Measurements from ENCODE around the gene TSNAX. TPM values are rescaled to one million over a fixed set of nuclear protein-coding genes. Genes with fewer than 3 reads are reported as not detected.
"Not testable (repeated sequence)": the region's sequence is repeated elsewhere in the genome, so short reads cannot be mapped to it uniquely, and the experiment has no call there.

TSNAX gene
- total RNA-seq, 4 donors from 2014 or later: 11.3 to 18.2 (median 14.9) TPM

GRCh38 chr1:231564373-231564772 lies 35.9 kb downstream of the TSNAX start:
- Histone ChIP-seq H3K9me3 (no peaks in the 10 kb centered on the region), H3K27me3 (no peaks in the 10 kb centered on the region), H3K36me3 (peaks cover 0 to 10% (median 0%) of the 10 kb centered on the region in 3 donors), H3K4me3 (no peak overlapping the region), H3K4me1 (no peaks in the 10 kb centered on the region), H3K27ac (no peak overlapping the region)
- TF ChIP-seq POLR2A (IDR thresholded peaks at IDR 0.05): no peak
- no peak for TF ChIP-seq CTCF (IDR thresholded peaks at IDR 0.05)
- DNase-seq: no peak

GRCh38 chr1:231566496-231566895 lies 38.0 kb downstream of the TSNAX start:
- Histone ChIP-seq H3K27me3 (no peaks in the 10 kb centered on the region), H3K4me3 (no peak overlapping the region), H3K9me3 (no peaks in the 10 kb centered on the region), H3K36me3 (peaks cover 0 to 10% (median 0%) of the 10 kb centered on the region in 3 donors), H3K27ac (no peak overlapping the region), H3K4me1 (no peaks in the 10 kb centered on the region)
- TF ChIP-seq CTCF (IDR thresholded peaks at IDR 0.05) (no peak), POLR2A (IDR thresholded peaks at IDR 0.05) (no peak)
- DNase-seq: no peak

- not testable (repeated sequence) for H3K27ac ChIP-seq, H3K4me3 ChIP-seq, H3K4me1 ChIP-seq, DNase-seq, H3K36me3 ChIP-seq, H3K9me3 ChIP-seq, H3K27me3 ChIP-seq
Measured at GRCh38 chr1:231570262-231570661, 41.8 kb downstream of the TSNAX start.

- Histone ChIP-seq H3K4me1 (no peaks in the 10 kb centered on the region), H3K27me3 (no peaks in the 10 kb centered on the region), H3K36me3 (no peaks in the 10 kb centered on the region), H3K9me3 (no peaks in the 10 kb centered on the region), H3K4me3 (no peak overlapping the region), H3K27ac (no peak overlapping the region)
- DNase-seq: no peak
- TF ChIP-seq CTCF (IDR thresholded peaks at IDR 0.05): no peak
Measured at GRCh38 chr1:231571904-231572303, 43.4 kb downstream of the TSNAX start.

GRCh38 chr1:231575472-231575871 lies 47.0 kb downstream of the TSNAX start:
- Histone ChIP-seq H3K4me3 (no peak overlapping the region), H3K9me3 (no peaks in the 10 kb centered on the region), H3K4me1 (no peaks in the 10 kb centered on the region), H3K27ac (no peak overlapping the region), H3K36me3 (no peaks in the 10 kb centered on the region), H3K27me3 (no peaks in the 10 kb centered on the region)
- TF ChIP-seq CTCF (IDR thresholded peaks at IDR 0.05): no peak
- TF ChIP-seq POLR2A (IDR thresholded peaks at IDR 0.05): no peak
- no peak for DNase-seq

GRCh38 chr1:231576804-231577718 lies 48.6 kb downstream of the TSNAX start:
- DNase-seq: no peak
- no peak for TF ChIP-seq POLR2A (IDR thresholded peaks at IDR 0.05)
- no peak for TF ChIP-seq CTCF (IDR thresholded peaks at IDR 0.05)
- Histone ChIP-seq H3K27me3 (no peaks in the 10 kb centered on the region), H3K27ac (no peak overlapping the region), H3K9me3 (no peaks in the 10 kb centered on the region), H3K4me1 (no peaks in the 10 kb centered on the region), H3K4me3 (no peak overlapping the region), H3K36me3 (no peaks in the 10 kb centered on the region)

Measured in Peyer's patch (tissue), 4 donors.